Measurements from ENCODE around the gene ENAH. TPM values are rescaled to one million over a fixed set of nuclear protein-coding genes. Genes with fewer than 3 reads are reported as not detected.
A peak's percentile ranks its signal among the peaks of the same experiment; 100 is the strongest.
"Not testable (repeated sequence)": the region's sequence is repeated elsewhere in the genome, so short reads cannot be mapped to it uniquely, and the experiment has no call there.

ENAH gene
- total and polyA plus RNA-seq, 12 donors: 12.4 to 201 (median 99.8) TPM

- ATAC-seq: no peak
- WGBS, 2 donors: 46 to 67% methylated on average over 2 of the region's 2 CpGs
- Histone ChIP-seq H3K27ac (peak overlapping the region in 1 of 10 donors; percentile 9), H3K4me3 (no peak overlapping the region), H3K9me3 (no peaks in the 10 kb centered on the region), H3K4me1 (peaks cover 3 to 35% (median 17%) of the 10 kb centered on the region in 9 donors), H3K36me3 (no peaks in the 10 kb centered on the region), H3K27me3 (no peaks in the 10 kb centered on the region)
- intact Hi-C loops (cut with DNase I): no loop called here
- no peak for DNase-seq
- TF ChIP-seq, protein P1, sequence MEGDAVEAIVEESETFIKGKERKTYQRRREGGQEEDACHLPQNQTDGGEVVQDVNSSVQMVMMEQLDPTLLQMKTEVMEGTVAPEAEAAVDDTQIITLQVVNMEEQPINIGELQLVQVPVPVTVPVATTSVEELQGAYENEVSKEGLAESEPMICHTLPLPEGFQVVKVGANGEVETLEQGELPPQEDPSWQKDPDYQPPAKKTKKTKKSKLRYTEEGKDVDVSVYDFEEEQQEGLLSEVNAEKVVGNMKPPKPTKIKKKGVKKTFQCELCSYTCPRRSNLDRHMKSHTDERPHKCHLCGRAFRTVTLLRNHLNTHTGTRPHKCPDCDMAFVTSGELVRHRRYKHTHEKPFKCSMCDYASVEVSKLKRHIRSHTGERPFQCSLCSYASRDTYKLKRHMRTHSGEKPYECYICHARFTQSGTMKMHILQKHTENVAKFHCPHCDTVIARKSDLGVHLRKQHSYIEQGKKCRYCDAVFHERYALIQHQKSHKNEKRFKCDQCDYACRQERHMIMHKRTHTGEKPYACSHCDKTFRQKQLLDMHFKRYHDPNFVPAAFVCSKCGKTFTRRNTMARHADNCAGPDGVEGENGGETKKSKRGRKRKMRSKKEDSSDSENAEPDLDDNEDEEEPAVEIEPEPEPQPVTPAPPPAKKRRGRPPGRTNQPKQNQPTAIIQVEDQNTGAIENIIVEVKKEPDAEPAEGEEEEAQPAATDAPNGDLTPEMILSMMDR (IDR thresholded peaks at IDR 0.05): no peak
Measured at GRCh38 chr1:225617956-225618355, 35.0 kb downstream of the ENAH start.

GRCh38 chr1:225617479-225617878 lies 35.4 kb downstream of the ENAH start:
- Histone ChIP-seq H3K9me3 (no peaks in the 10 kb centered on the region), H3K27ac (peak overlapping the region in 1 of 10 donors; percentile 9), H3K4me1 (peaks cover 3 to 37% (median 19%) of the 10 kb centered on the region in 9 donors), H3K27me3 (no peaks in the 10 kb centered on the region), H3K36me3 (no peaks in the 10 kb centered on the region), H3K4me3 (no peak overlapping the region)
- WGBS, 2 donors: 81 to 89% methylated on average over 1 of the region's 1 CpG
- ATAC-seq: no peak
- TF ChIP-seq, protein P1 (IDR thresholded peaks at IDR 0.05): no peak
- DNase-seq: no peak
- intact Hi-C loops (cut with DNase I): no loop called here

- H3K27ac ChIP-seq: not testable (repeated sequence)
Measured at GRCh38 chr1:225615403-225615790, 37.5 kb downstream of the ENAH start.

GRCh38 chr1:225613006-225613405 lies 39.9 kb downstream of the ENAH start:
- H3K36me3 ChIP-seq: no peaks in the 10 kb centered on the region
- H3K4me3 ChIP-seq: no peak overlapping the region
- DNase-seq: no peak
- intact Hi-C loops (cut with DNase I): loop anchor here in 1 of 10 donors (2.0 kb wide), 1 partner anchor 14 kb away; no protein-coding TSS in a partner anchor
- TF ChIP-seq, protein P1 (IDR thresholded peaks at IDR 0.05): no peak
- H3K4me1 ChIP-seq: peaks cover 6 to 53% (median 27%) of the 10 kb centered on the region in 9 donors
- peak overlapping the region in 2 of 10 donors; percentile 13 to 57 for H3K27ac ChIP-seq
- 58 to 61% methylated on average over 3 of the region's 3 CpGs for WGBS, 2 donors
- no peak for ATAC-seq
- H3K9me3 ChIP-seq: no peaks in the 10 kb centered on the region
- H3K27me3 ChIP-seq: no peaks in the 10 kb centered on the region

More at GRCh38 chr1:225615403-225615790, 37.5 kb downstream of the ENAH start:
- H3K36me3 ChIP-seq; DNase-seq; H3K4me3 ChIP-seq; ATAC-seq; intact Hi-C loops (cut with DNase I); H3K27me3 ChIP-seq; H3K9me3 ChIP-seq: not testable (repeated sequence)
- 97 to 99% methylated on average over 18 to 23 of the region's 29 CpGs for WGBS, 2 donors
- H3K4me1 ChIP-seq: peaks cover 3 to 41% (median 23%) of the 10 kb centered on the region in 9 donors

GRCh38 chr1:225612287-225612686 lies 40.6 kb downstream of the ENAH start:
- Histone ChIP-seq H3K9me3 (no peaks in the 10 kb centered on the region), H3K27me3 (no peaks in the 10 kb centered on the region), H3K27ac (peak overlapping the region in 2 of 10 donors; percentile 22 to 57), H3K4me3 (no peak overlapping the region), H3K36me3 (no peaks in the 10 kb centered on the region), H3K4me1 (peaks cover 3 to 53% (median 23%) of the 10 kb centered on the region in 9 donors)
- TF ChIP-seq, protein P1 (IDR thresholded peaks at IDR 0.05): no peak
- ATAC-seq (peak in 1 of 8 donors; percentile 25), DNase-seq (no peak)
- intact Hi-C loops (cut with DNase I): loop anchor here in 1 of 10 donors (2.0 kb wide), 1 partner anchor 15 kb away; no protein-coding TSS in a partner anchor
